Right ventricle myocardium superior (tissue), 1 donor: ENCODE data around the gene SLU7. TPM values are rescaled to one million over a fixed set of nuclear protein-coding genes. Genes with fewer than 3 reads are reported as not detected.

ENCODE experiments used
- ATAC-seq: fragments of 200-7000 bp; cut with Tn5 transposase; one replicate; pipeline ENCODE4 v1.9.1; 2020; ENCODE audit warnings: mild to moderate bottlenecking; ENCODE audit not compliant: poor library complexity
- DNase-seq: peaks from one replicate; pipeline ENCODE4 v3.0.0-alpha.2; 2020
- intact Hi-C: fragments of 100-400 bp; cut with DNase I; formaldehyde crosslinking; loops from one replicate; pipeline ENCODE4 v1.11.2; 2022
- total RNA-seq: library from RNA; stranded (reverse); fragmentation: NEBNext Ultra II Directional; extraction: Animal tissue kit (Norgen Biotek cat#: 25700); gene quantifications from one replicate; pipeline ENCODE4 v1.2.1, GENCODE V29; 2021
- donor health status: DM: no; HTN: yes; CAD: no; lungs with severe emphysema.

The SLU7 gene
- total RNA-seq, 1 donor from 2014 or later, result 50.1 TPM

DNA sequence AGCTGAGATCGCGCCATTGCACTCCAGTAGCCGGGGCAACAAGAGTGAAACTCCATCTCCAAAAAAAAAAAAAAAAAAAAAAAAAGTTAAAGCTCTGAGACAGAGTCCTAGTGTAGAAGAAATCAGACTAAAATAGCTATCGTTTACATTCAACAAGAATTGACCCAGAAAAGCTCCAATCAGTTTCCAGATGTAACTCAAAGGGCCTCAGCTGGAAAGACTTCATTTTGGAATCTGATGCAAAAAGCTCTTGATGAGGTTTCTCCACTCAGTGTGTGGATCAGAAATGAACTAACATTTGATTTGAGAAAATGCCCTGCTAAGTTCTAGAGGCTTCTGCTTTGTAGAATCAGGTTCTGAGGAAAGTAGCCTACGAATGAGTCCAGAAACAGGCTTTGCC is 41.2 kb downstream of the SLU7 start:
- ATAC-seq (no peak), DNase-seq (no peak)
- intact Hi-C loops, result no loop called here

- intact Hi-C loops, result no loop called here
- no peak for ATAC-seq
Observed at GRCh38 chr5:160376416-160376815, 42.5 kb downstream of the SLU7 start.

GRCh38 chr5:160375701-160376100 is 43.2 kb downstream of the SLU7 start:
- DNase-seq (no peak), ATAC-seq (no peak)
- intact Hi-C loops, result no loop called here

More at GRCh38 chr5:160376416-160376815, 42.5 kb downstream of the SLU7 start:
- DNase-seq, result no peak

DNA sequence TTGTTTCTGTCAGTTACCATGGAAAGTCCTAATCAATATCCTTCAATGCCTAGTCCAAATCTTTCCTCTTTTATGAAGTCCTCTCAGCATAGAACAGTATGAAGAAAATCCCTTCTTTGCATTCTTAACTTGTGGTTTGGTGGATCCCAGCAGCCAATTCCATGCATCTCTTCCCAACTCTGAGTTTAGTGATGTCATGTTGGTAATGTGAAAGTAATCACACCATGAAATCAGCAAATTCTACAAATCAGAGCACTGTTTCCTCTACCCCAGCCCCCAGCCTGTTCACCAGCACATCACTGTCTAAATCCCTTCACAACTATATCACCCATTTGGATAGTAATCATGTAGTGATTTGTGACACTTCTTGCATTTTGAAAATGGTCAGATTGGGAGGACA is 43.7 kb downstream of the SLU7 start:
- intact Hi-C loops, result no loop called here
- DNase-seq, result no peak
- ATAC-seq, result no peak

DNA sequence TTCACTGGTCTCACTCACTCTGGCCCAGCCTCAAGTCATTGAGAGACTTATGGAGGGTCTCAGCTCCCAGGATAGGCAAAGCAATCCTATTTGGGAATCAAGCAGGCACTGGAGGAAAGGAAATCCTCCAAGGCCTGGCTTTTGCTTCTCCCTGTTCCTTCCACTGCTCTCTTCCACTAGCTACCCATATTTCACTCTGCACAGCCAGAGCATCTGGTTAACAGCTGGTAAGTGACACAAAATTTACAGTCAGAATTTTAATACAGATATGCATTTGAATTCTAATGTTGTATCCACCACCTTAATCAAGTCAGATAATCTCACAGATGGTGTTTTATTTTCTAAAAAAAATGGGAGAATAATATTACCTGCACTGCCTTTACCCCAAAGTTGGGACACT is 47.6 kb downstream of the SLU7 start:
- intact Hi-C loops, result no loop called here
- DNase-seq, result no peak
- no peak for ATAC-seq

DNA sequence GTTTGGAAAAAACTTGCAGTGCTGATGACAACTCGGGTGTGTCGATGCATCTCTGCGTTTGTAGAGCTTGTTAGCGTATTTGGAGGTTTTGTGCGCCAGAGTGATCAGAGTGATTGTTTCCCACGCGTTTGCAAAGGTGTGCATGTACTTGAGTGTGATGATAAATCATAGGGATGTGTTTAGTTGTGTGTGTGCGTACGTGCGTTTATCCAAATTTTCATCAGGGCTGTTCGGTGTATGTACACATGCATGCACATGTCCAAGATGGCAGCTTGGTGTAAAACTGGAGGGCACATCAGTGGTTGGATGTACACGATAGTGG is 48.2 kb downstream of the SLU7 start:
- DNase-seq, result no peak
- ATAC-seq, result no peak

DNA sequence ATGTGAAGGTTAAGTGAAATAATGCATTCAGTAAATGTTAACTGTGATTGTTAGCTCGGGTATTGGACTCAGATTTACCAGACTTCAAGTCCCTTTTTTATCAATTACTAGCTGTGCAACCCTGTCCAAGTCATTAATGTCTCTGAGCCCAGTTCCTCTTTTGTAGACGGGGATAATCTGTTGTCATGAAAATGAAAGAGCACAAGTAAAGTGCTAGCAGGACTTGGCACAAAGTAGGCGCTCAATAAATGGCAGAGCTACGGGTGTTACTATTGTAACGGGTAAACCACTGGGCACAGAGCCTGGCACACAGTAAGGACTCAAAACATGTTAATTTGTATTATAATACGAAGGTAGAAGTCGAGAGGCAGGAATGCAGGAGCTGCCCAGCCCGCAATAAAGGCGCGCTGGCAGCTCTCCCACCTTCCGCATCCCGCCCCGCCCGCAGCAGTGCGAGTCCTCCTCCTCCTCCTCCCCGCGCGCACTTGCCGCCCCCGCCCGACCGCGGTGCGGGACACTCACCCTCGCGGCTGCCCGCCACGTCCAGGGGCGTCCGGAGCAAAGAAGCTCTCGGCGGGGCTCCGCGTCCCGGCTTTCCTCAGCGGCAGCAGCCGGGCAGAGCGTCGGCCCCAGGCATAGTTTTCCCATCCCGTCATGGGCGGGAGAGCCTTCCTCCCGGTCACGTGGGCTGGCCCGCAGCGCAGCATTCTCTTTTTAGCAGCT is 48.7 kb downstream of the SLU7 start, which contains the start of gene C1QTNF2:
TSS of gene C1QTNF2 (minus strand) at position 637 of the 723 bp plus-strand sequence. CDS start 15,615 bp downstream, outside the sequence.
- ATAC-seq (peak; percentile 92), DNase-seq (peak; percentile 76)
- intact Hi-C loops, result no loop called here

More for the DNA sequence above, 48.2 kb downstream of the SLU7 start:
- intact Hi-C loops, result no loop called here

- intact Hi-C loops, result no loop called here
- ATAC-seq (no peak), DNase-seq (no peak)
Observed at GRCh38 chr5:160367885-160368284, 51.0 kb downstream of the SLU7 start.

- intact Hi-C loops, result no loop called here
- DNase-seq, result no peak
- ATAC-seq, result no peak
Observed at GRCh38 chr5:160367261-160367660, 51.6 kb downstream of the SLU7 start.

DNA sequence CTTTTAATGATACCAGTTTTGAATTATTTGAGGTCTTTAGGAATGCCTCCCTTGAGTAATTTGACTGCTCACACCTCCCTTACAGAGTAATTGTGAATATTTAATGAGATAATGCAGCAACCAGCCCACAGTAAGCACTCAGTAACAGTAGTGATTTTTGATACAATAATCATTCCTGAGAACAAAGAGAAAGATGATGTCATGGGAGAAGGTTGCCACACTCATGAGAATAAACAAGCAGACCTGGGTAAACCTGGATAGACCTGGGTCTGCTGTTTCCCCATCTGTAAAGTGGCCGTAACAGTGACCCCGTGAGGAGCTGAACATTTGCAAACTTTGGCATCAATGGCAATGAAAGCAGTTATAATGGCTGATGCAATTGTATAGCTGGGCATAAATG is 52.7 kb downstream of the SLU7 start:
- ATAC-seq (no peak), DNase-seq (no peak)
- intact Hi-C loops, result no loop called here

GRCh38 chr5:160363660-160364395 is 55.1 kb downstream of the SLU7 start:
- DNase-seq, result no peak
- peak; percentile 13 for ATAC-seq
- intact Hi-C loops, result no loop called here

- DNase-seq, result no peak
- ATAC-seq, result peak; percentile 46
- intact Hi-C loops, result no loop called here
Observed at GRCh38 chr5:160363211-160363610, 55.7 kb downstream of the SLU7 start.

- ATAC-seq, result no peak
- intact Hi-C loops, result no loop called here
- no peak for DNase-seq
Observed at GRCh38 chr5:160361624-160362228, 57.2 kb downstream of the SLU7 start.

DNA sequence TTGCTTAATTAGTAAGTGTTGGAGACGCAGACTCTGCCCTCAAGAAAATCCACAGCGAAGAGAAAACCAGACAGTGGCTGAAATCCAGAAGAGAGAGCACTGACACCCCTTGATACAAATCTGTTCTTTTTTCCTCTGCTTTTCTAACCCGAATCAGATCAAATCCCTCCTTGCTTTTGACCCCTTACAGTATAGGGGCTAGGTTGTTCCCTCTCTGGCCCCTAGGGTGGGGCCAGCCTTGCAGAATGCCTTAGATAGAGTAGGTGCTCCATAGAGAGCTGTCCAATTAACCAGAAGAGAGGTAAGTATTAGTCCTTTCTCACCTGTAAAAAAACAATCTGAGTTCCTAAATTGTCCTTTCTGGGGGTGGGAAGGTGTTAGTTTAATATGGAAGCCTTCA is 58.6 kb downstream of the SLU7 start:
- ATAC-seq, result no peak
- intact Hi-C loops, result no loop called here
- DNase-seq, result no peak

DNA sequence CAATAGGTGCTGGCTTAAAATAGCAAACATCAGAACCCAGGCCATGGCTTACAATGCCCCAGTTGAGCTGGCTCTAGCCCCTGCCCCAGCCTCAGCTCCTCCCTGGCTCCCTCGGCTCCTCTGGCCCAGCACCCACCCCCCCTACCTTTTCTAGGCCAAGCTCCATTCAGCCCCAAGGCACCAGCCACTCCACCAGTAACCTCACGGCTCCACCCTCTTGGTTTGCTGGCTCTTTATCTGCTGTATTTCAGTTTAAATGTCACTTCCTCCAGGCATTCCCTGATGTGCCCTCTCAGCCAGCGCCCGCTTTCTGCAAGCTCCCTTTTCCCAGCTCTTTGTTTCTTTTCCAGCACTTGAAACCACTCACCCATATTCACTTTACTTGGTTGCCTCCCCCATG is 59.1 kb downstream of the SLU7 start:
- DNase-seq (no peak), ATAC-seq (no peak)
- intact Hi-C loops, result no loop called here

GRCh38 chr5:160359242-160359641 is 59.6 kb downstream of the SLU7 start:
- no peak for DNase-seq
- no peak for ATAC-seq
- intact Hi-C loops, result no loop called here

DNA sequence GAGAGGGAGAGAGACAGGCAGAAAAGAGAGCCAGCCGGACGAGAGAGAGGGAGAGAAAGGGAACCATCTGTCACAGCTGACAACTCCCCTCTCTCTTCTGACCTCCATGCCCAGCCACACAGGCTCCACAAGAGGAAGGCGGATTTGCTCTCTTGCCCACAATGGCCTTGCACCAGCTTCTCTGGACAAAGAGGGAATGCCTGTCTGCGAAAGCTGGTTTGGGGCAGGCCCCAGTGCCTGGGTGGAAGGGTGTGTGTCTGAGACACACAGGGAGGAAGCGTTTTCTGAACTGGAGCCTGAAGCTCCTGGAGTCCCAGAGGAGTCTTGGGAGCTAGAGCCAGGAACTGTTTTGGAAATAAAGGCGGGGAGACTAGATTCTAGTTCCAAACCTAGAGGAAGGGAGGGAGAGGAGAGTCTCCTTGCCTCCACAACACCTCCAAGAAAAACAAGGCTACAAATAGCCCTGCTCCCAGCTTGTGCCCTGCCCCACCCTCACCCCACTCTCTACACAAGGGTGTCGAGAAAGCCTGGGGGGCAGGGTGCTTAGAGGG is 60.9 kb downstream of the SLU7 start:
- intact Hi-C loops, result no loop called here
- ATAC-seq (peak; percentile 85), DNase-seq (peak; percentile 52)

- DNase-seq (no peak), ATAC-seq (peak; percentile 18)
- intact Hi-C loops, result no loop called here
Observed at GRCh38 chr5:160357394-160357793, 61.5 kb downstream of the SLU7 start.

GRCh38 chr5:160356550-160357347 is 62.1 kb downstream of the SLU7 start:
- ATAC-seq (no peak), DNase-seq (no peak)
- intact Hi-C loops, result no loop called here
